GM19193 (cell line): ENCODE results near the gene SQSTM1.

Experiments used
- POLR2A ChIP-seq: IDR thresholded peaks from 4 replicates; pipeline ENCODE4 v1.6.1; 2011; ENCODE audit not compliant: insufficient read depth, insufficient read length; ENCODE audit errors: extremely low read depth

Gene SQSTM1

GRCh38 chr5:179825655-179826182, 5.0 kb downstream of the SQSTM1 start:
- TF ChIP-seq POLR2A: no peak

GRCh38 chr5:179827680-179828079, 7.0 kb downstream of the SQSTM1 start:
- no peak for TF ChIP-seq POLR2A

- no peak for TF ChIP-seq POLR2A
Measured at GRCh38 chr5:179828756-179829421, 8.2 kb downstream of the SQSTM1 start.

- peak; percentile 33 for TF ChIP-seq POLR2A
Measured at GRCh38 chr5:179829732-179830435, 9.2 kb downstream of the SQSTM1 start.

- TF ChIP-seq POLR2A: peak; percentile 16
Measured at GRCh38 chr5:179830818-179831468, 10.2 kb downstream of the SQSTM1 start.

- no peak for TF ChIP-seq POLR2A
Measured at GRCh38 chr5:179832039-179832745, 11.5 kb downstream of the SQSTM1 start.

- TF ChIP-seq POLR2A: no peak
Measured at GRCh38 chr5:179833056-179833708, 12.5 kb downstream of the SQSTM1 start.

GRCh38 chr5:179833709-179834070, 13.0 kb downstream of the SQSTM1 start:
- TF ChIP-seq POLR2A: no peak

- no peak for TF ChIP-seq POLR2A
Measured at GRCh38 chr5:179834120-179834519, 13.4 kb downstream of the SQSTM1 start.

- TF ChIP-seq POLR2A: no peak
Measured at GRCh38 chr5:179836225-179837019, 15.7 kb downstream of the SQSTM1 start.

- no peak for TF ChIP-seq POLR2A
Measured at GRCh38 chr5:179837076-179838011, 16.6 kb downstream of the SQSTM1 start.

GRCh38 chr5:179839328-179840256, 18.9 kb downstream of the SQSTM1 start:
- TF ChIP-seq POLR2A: no peak
